Vagina (tissue), 2 donors: ENCODE measurements around the gene FRK. TPM values are rescaled to one million over a fixed set of nuclear protein-coding genes. Genes with fewer than 3 reads are reported as not detected.
"Not testable (repeated sequence)": the region's sequence is repeated elsewhere in the genome, so short reads cannot be mapped to it uniquely, and the experiment has no call there.

Experiments
- DNase-seq, 2 donors: peaks; one replicate each; pipeline ENCODE4 v3.0.0-alpha.2; 2017; ENCODE audit errors: extremely low spot score in 2 of 2
- H3K27ac ChIP-seq: fragments of 200-600 bp; sonication (generic); one replicate; pipeline ENCODE4 v1.5.1; 2019
- H3K27me3 ChIP-seq: fragments of 200-600 bp; sonication (generic); one replicate; pipeline ENCODE4 v1.5.1; 2019
- H3K36me3 ChIP-seq, 2 donors: fragments of 200-600 bp; sonication (generic); one replicate each; pipeline ENCODE4 v1.5.1; 2017 to 2019
- H3K4me1 ChIP-seq: fragments of 200-600 bp; sonication (generic); one replicate; pipeline ENCODE4 v1.5.1; 2019
- H3K4me3 ChIP-seq, 2 donors: fragments of 200-600 bp; sonication (generic); 1 replicate in 1 of 2; 2 replicates in 1 of 2; pipeline ENCODE4 v1.5.1; 2016 to 2019
- H3K9me3 ChIP-seq: fragments of 200-600 bp; sonication (generic); one replicate; pipeline ENCODE4 v1.5.1; 2019
- POLR2A ChIP-seq, 2 donors: fragments of 450-650 bp; IDR thresholded peaks; one replicate each; pipeline ENCODE4 v1.6.1; 2017; ENCODE audit warnings: antibody characterized with exemption in 2 of 2, mild to moderate bottlenecking in 2 of 2, moderate library complexity in 2 of 2
- POLR2AphosphoS5 ChIP-seq, 2 donors: sonication (generic); formaldehyde crosslinking; IDR thresholded peaks; one replicate each; pipeline ENCODE4 v1.9.0; 2017; ENCODE audit warnings: antibody characterized with exemption in 2 of 2, mild to moderate bottlenecking in 2 of 2, low read depth in 1 of 2; ENCODE audit not compliant: insufficient read depth in 1 of 2
- intact Hi-C: fragments of 100-400 bp; cut with DNase I; formaldehyde crosslinking; loops from one replicate; pipeline ENCODE4 v1.15.1; 2023
- total RNA-seq: library from RNA; depleted of rRNA; stranded (reverse); fragments of >200 nt; gene quantifications from one replicate; pipeline ENCODE4 v1.2.3, GENCODE V29; 2016
- TF ChIP-seq, protein P1 (sequence below), 3 experiments: fragments of 450-650 bp in 2 of 3; fragments of 200-600 bp in 1 of 3; sonication (generic) in 1 of 3; IDR thresholded peaks; one replicate each; pipeline ENCODE4 v1.5.1; 2017 to 2019; ENCODE audit warnings: antibody characterized with exemption in 3 of 3, mild to moderate bottlenecking in 2 of 3, moderate library complexity in 2 of 3

The FRK gene
- total RNA-seq, 1 donor from 2014 or later: 3.9 TPM

- Histone ChIP-seq H3K4me3 (no peak overlapping the region), H3K27ac (no peak overlapping the region), H3K27me3 (no peaks in the 10 kb centered on the region), H3K4me1 (peaks cover 18% of the 10 kb centered on the region), H3K36me3 (no peaks in the 10 kb centered on the region), H3K9me3 (no peaks in the 10 kb centered on the region)
- intact Hi-C loops: loop anchor here (10.0 kb wide), 1 partner anchor 84 kb away; no protein-coding TSS in a partner anchor
- no peak for DNase-seq
- TF ChIP-seq, protein P1, sequence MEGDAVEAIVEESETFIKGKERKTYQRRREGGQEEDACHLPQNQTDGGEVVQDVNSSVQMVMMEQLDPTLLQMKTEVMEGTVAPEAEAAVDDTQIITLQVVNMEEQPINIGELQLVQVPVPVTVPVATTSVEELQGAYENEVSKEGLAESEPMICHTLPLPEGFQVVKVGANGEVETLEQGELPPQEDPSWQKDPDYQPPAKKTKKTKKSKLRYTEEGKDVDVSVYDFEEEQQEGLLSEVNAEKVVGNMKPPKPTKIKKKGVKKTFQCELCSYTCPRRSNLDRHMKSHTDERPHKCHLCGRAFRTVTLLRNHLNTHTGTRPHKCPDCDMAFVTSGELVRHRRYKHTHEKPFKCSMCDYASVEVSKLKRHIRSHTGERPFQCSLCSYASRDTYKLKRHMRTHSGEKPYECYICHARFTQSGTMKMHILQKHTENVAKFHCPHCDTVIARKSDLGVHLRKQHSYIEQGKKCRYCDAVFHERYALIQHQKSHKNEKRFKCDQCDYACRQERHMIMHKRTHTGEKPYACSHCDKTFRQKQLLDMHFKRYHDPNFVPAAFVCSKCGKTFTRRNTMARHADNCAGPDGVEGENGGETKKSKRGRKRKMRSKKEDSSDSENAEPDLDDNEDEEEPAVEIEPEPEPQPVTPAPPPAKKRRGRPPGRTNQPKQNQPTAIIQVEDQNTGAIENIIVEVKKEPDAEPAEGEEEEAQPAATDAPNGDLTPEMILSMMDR (IDR thresholded peaks at IDR 0.05): no peak
- TF ChIP-seq POLR2A (IDR thresholded peaks at IDR 0.05): no peak
- no peak for TF ChIP-seq POLR2AphosphoS5 (IDR thresholded peaks at IDR 0.05; ENCODE audit: insufficient read depth in 1 of 2, low read depth in 1 of 2)
Measured at GRCh38 chr6:116099036-116099435, 38.3 kb upstream of the FRK start.

DNA sequence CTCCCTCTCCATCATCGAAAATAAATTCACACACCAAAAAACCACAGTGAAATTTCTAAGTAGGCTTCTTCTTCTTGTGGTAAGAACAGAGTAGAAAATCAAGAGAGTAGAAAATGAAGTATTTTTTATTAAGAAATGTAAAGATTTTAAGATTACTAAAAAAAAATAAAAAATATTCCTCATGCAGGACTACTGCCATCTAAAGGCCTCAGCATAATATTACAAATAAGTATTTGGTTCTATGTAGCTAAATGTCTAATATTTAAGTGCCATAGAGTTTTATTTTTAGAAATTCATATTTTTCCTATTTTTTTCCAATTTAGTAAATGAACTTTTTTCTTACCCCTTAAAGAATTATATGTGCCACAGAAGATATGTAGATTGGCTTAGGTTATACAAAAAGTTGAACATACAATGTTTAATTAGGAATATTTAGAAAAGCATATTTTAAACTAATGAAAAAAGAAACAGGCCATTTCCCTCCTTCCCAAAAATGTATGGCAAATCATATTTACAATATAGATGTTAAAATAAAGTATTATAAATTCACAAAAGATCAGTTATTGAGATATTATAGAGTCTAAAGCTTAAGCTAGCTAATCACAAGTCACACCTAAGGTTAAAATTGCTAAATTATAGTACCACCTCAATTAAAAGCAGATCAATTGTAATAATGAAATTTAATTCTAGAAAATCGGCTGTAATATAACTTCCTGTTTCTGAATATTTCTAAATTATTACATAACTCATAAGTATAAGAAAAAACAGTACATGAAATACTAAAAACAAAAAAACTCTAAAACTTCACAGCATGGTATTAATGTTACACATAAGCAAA is 36.5 kb upstream of the FRK start:
- TF ChIP-seq POLR2AphosphoS5 (IDR thresholded peaks at IDR 0.05; ENCODE audit: insufficient read depth in 1 of 2, low read depth in 1 of 2): no peak
- no peak for TF ChIP-seq POLR2A (IDR thresholded peaks at IDR 0.05)
- TF ChIP-seq, protein P1 (IDR thresholded peaks at IDR 0.05): no peak
- Histone ChIP-seq H3K36me3 (no peaks in the 10 kb centered on the region), H3K27me3 (no peaks in the 10 kb centered on the region), H3K9me3 (no peaks in the 10 kb centered on the region), H3K4me3 (no peak overlapping the region), H3K27ac (no peak overlapping the region), H3K4me1 (peaks cover 8% of the 10 kb centered on the region)
- intact Hi-C loops: loop anchor here (10.0 kb wide), 1 partner anchor 82 kb away; no protein-coding TSS in a partner anchor
- DNase-seq: no peak

GRCh38 chr6:116096048-116096759 is 35.5 kb upstream of the FRK start:
- not testable (repeated sequence) for H3K27me3 ChIP-seq, H3K4me3 ChIP-seq, H3K9me3 ChIP-seq, H3K27ac ChIP-seq, H3K36me3 ChIP-seq, DNase-seq, H3K4me1 ChIP-seq
- intact Hi-C loops: loop anchor here (10.0 kb wide), 1 partner anchor 81 kb away; no protein-coding TSS in a partner anchor

DNA sequence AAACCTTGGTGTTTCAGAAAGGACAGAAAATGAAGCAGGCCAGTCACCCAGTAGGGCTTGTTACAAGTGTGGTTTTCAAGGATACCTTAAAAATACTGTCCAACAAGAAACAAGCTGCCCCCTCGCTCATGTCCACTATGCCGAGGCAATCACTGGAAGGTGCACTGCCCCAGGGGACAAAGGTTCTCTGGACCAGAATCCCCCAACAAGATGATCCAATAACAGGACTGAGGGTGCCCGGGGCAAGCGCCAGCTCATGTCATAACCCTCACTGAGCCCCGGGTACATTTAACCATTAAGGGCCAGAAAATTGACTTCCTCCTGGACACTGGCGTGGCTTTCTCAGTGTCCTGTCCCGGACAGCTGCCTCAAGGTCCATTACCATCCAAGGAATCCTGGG is 33.4 kb upstream of the FRK start:
- TF ChIP-seq, protein P1 (IDR thresholded peaks at IDR 0.05): no peak
- no peak for TF ChIP-seq POLR2A (IDR thresholded peaks at IDR 0.05)
- no peak for TF ChIP-seq POLR2AphosphoS5 (IDR thresholded peaks at IDR 0.05; ENCODE audit: insufficient read depth in 1 of 2, low read depth in 1 of 2)
- Histone ChIP-seq H3K27ac (no peak overlapping the region), H3K36me3 (no peaks in the 10 kb centered on the region), H3K9me3 (no peaks in the 10 kb centered on the region), H3K27me3 (no peaks in the 10 kb centered on the region), H3K4me3 (no peak overlapping the region), H3K4me1 (no peaks in the 10 kb centered on the region)
- intact Hi-C loops: loop anchor here (10.0 kb wide), 1 partner anchor 79 kb away; no protein-coding TSS in a partner anchor
- no peak for DNase-seq

DNA sequence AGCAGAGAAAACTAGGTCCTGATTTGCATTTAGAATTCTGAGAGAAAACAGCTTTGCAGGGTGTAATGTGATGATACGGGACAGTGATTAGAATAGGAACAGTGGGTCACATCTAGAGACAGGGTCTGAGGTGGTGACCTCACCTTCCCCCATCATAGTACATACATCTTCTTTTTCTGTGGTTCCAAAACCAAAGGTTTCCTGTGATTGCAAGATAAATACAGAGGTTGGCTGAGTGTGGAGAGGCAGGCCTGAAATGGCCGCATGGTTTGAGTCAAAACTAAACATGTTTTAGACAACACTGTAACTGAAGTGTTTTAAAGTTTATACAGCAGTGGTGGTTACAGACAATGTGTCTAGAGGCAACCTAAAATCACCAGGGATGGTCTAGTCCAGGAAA is 29.6 kb upstream of the FRK start:
- DNase-seq: no peak
- intact Hi-C loops: loop anchor here (10.0 kb wide), 1 partner anchor 75 kb away; no protein-coding TSS in a partner anchor
- Histone ChIP-seq H3K27me3 (no peaks in the 10 kb centered on the region), H3K4me3 (no peak overlapping the region), H3K4me1 (peaks cover 12% of the 10 kb centered on the region), H3K36me3 (no peaks in the 10 kb centered on the region), H3K27ac (no peak overlapping the region), H3K9me3 (no peaks in the 10 kb centered on the region)
- TF ChIP-seq POLR2A (IDR thresholded peaks at IDR 0.05) (no peak), POLR2AphosphoS5 (IDR thresholded peaks at IDR 0.05; ENCODE audit: insufficient read depth in 1 of 2, low read depth in 1 of 2) (no peak)
- TF ChIP-seq, protein P1 (IDR thresholded peaks at IDR 0.05): no peak
